HEK293 (cell line): ENCODE measurements around the gene LY6G5B.

Experiments used
- CTCF ChIA-PET: fragments of 350-600 bp; formaldehyde crosslinking; extraction: SDS; loops from one replicate; lab custom pipeline; 2021; ENCODE audit warnings: antibody characterized with exemption; lab: Yijun Ruan, JAX
- POLR2A ChIA-PET: fragments of 300-600 bp; formaldehyde crosslinking; extraction: SDS; loops from one replicate; lab custom pipeline; 2020; ENCODE audit warnings: antibody characterized with exemption, inconsistent platforms; lab: Yijun Ruan, JAX
- H3K27ac ChIP-seq: fragments of 200-500 bp; sonication (Bioruptor generic); 2 replicates; pipeline ENCODE4 v1.5.1; 2014; ENCODE audit warnings: low read depth, low read length, control low read depth, inconsistent platforms; ENCODE audit errors: extremely low read depth
- H3K36me3 ChIP-seq, 2 experiments: fragments of 200-500 bp in 1 of 2; sonication (Bioruptor generic) in 1 of 2; 1 replicate in 1 of 2; 2 replicates in 1 of 2; pipeline ENCODE4 v1.5.1; 2014 to 2017; ENCODE audit warnings: inconsistent platforms in 2 of 2, low read length in 2 of 2; ENCODE audit not compliant: control insufficient read depth in 2 of 2, insufficient read depth in 1 of 2
- H3K4me1 ChIP-seq: fragments of 200-500 bp; sonication (Bioruptor generic); 2 replicates; pipeline ENCODE4 v1.5.1; 2014; ENCODE audit warnings: mild to moderate bottlenecking, low read length, inconsistent platforms; ENCODE audit not compliant: control insufficient read depth, insufficient read depth
- H3K4me3 ChIP-seq: 2 replicates; pipeline ENCODE4 v1.5.1; 2011; ENCODE audit warnings: low read depth, mild to moderate bottlenecking, control low read depth, low read length, moderate library complexity
- H3K9me3 ChIP-seq: fragments of 200-500 bp; sonication (Bioruptor generic); 2 replicates; pipeline ENCODE4 v1.5.1; 2014; ENCODE audit warnings: low read depth, low read length, inconsistent platforms; ENCODE audit not compliant: control insufficient read depth, insufficient read depth
- INSM2 ChIP-seq: fragments of 450-650 bp; formaldehyde crosslinking; IDR thresholded peaks from 2 replicates; pipeline ENCODE4 v1.5.1; 2016; ENCODE audit warnings: missing biosample characterization, missing genetic modification characterization
- KLF10 ChIP-seq: fragments of 450-650 bp; IDR thresholded peaks from 2 replicates; pipeline ENCODE4 v1.5.1; 2018; ENCODE audit warnings: missing biosample characterization, mild to moderate bottlenecking, missing genetic modification characterization
- RBAK ChIP-seq: fragments of 450-650 bp; formaldehyde crosslinking; IDR thresholded peaks from 2 replicates; pipeline ENCODE4 v1.5.1; 2016; ENCODE audit warnings: missing biosample characterization, missing genetic modification characterization
- SCRT2 ChIP-seq: fragments of 450-650 bp; formaldehyde crosslinking; IDR thresholded peaks from 2 replicates; pipeline ENCODE4 v1.5.1; 2016; ENCODE audit warnings: missing biosample characterization, missing genetic modification characterization
- ZBTB48 ChIP-seq: fragments of 450-650 bp; formaldehyde crosslinking; IDR thresholded peaks from 2 replicates; pipeline ENCODE4 v1.5.1; 2016; ENCODE audit warnings: missing biosample characterization, missing genetic modification characterization
- ZFHX2 ChIP-seq: fragments of 450-650 bp; formaldehyde crosslinking; conservative IDR thresholded peaks from 2 replicates; pipeline ENCODE4 v1.5.1; 2016; ENCODE audit warnings: missing biosample characterization, missing genetic modification characterization
- ZNF114 ChIP-seq: fragments of 450-650 bp; formaldehyde crosslinking; IDR thresholded peaks from 2 replicates; pipeline ENCODE4 v1.5.0; 2017; ENCODE audit warnings: missing biosample characterization, missing genetic modification characterization
- ZNF239 ChIP-seq: fragments of 450-650 bp; formaldehyde crosslinking; IDR thresholded peaks from 2 replicates; pipeline ENCODE4 v1.5.1; 2016; ENCODE audit warnings: missing biosample characterization, missing genetic modification characterization
- ZNF341 ChIP-seq: fragments of 450-650 bp; formaldehyde crosslinking; IDR thresholded peaks from 2 replicates; pipeline ENCODE4; 2016; ENCODE audit warnings: low read depth, missing biosample characterization, missing genetic modification characterization
- ZNF548 ChIP-seq: fragments of 450-650 bp; formaldehyde crosslinking; IDR thresholded peaks from 2 replicates; pipeline ENCODE4 v1.5.1; 2016; ENCODE audit warnings: missing biosample characterization, missing genetic modification characterization
- ZNF585B ChIP-seq: fragments of 450-650 bp; formaldehyde crosslinking; IDR thresholded peaks from 2 replicates; pipeline ENCODE4 v1.5.1; 2016; ENCODE audit warnings: missing biosample characterization, missing genetic modification characterization
- ZNF600 ChIP-seq: fragments of 450-650 bp; formaldehyde crosslinking; IDR thresholded peaks from 2 replicates; pipeline ENCODE4 v1.5.1; 2016; ENCODE audit warnings: missing biosample characterization, missing genetic modification characterization
- ZNF610 ChIP-seq: fragments of 450-650 bp; formaldehyde crosslinking; IDR thresholded peaks from 2 replicates; pipeline ENCODE4 v1.5.1; 2016; ENCODE audit warnings: missing biosample characterization, missing genetic modification characterization, borderline replicate concordance
- ZNF624 ChIP-seq: fragments of 450-650 bp; formaldehyde crosslinking; IDR thresholded peaks from 2 replicates; pipeline ENCODE4 v1.5.1; 2017; ENCODE audit warnings: missing biosample characterization, missing genetic modification characterization
- TF ChIP-seq, protein P1 (sequence below): fragments of 450-650 bp; formaldehyde crosslinking; IDR thresholded peaks from 2 replicates; pipeline ENCODE4 v1.5.1; 2016; ENCODE audit warnings: missing biosample characterization, missing genetic modification characterization, borderline replicate concordance
- TF ChIP-seq, protein P2 (sequence below): fragments of 450-650 bp; formaldehyde crosslinking; IDR thresholded peaks from 2 replicates; pipeline ENCODE4 v1.5.1; 2016; ENCODE audit warnings: missing biosample characterization, missing genetic modification characterization
- TF ChIP-seq, protein P3 (sequence below): fragments of 450-650 bp; formaldehyde crosslinking; IDR thresholded peaks from 2 replicates; pipeline ENCODE4 v1.5.1; 2017; ENCODE audit warnings: missing biosample characterization, missing genetic modification characterization

The LY6G5B gene

GRCh38 chr6:31658158-31658688 is 11.6 kb upstream of the LY6G5B start:
- CTCF ChIA-PET = interaction anchor here (0.6 to 1.1 kb wide), 4 partner anchors 23 to 1216 kb away, joined by 3 to 4 read pairs (median 3); partner anchors contain the start of genes LST1 and LY6G5C
- H3K4me1 ChIP-seq = peaks cover 5% of the 10 kb centered on the region; the same call in 1 of the 2 replicates
- peaks cover 0 to 46% of the 10 kb centered on the region in 2 experiments; a peak in 2 of 3 replicates for H3K36me3 ChIP-seq
- POLR2A ChIA-PET = interaction anchor here (0.9 to 3.2 kb wide), 5 partner anchors 8 to 314 kb away, joined by 3 to 11 read pairs (median 3); partner anchors contain the start of genes DXO, HSPA1B and PRRC2A
- no peak overlapping the region for H3K27ac ChIP-seq
- H3K9me3 ChIP-seq = no peaks in the 10 kb centered on the region
- TF ChIP-seq KLF10 (no peak), ZBTB48 (tag by site-specific recombination) (no peak), ZNF341 (tag by site-specific recombination) (no peak), ZNF585B (no peak), ZNF239 (tag by site-specific recombination) (no peak), ZNF600 (tag by site-specific recombination) (no peak), ZNF624 (tag by site-specific recombination) (no peak), ZNF548 (no peak), ZNF114 (no peak), RBAK (tag by site-specific recombination) (no peak), ZFHX2 (tag by site-specific recombination) (no peak), SCRT2 (no peak)
- TF ChIP-seq, protein P1, sequence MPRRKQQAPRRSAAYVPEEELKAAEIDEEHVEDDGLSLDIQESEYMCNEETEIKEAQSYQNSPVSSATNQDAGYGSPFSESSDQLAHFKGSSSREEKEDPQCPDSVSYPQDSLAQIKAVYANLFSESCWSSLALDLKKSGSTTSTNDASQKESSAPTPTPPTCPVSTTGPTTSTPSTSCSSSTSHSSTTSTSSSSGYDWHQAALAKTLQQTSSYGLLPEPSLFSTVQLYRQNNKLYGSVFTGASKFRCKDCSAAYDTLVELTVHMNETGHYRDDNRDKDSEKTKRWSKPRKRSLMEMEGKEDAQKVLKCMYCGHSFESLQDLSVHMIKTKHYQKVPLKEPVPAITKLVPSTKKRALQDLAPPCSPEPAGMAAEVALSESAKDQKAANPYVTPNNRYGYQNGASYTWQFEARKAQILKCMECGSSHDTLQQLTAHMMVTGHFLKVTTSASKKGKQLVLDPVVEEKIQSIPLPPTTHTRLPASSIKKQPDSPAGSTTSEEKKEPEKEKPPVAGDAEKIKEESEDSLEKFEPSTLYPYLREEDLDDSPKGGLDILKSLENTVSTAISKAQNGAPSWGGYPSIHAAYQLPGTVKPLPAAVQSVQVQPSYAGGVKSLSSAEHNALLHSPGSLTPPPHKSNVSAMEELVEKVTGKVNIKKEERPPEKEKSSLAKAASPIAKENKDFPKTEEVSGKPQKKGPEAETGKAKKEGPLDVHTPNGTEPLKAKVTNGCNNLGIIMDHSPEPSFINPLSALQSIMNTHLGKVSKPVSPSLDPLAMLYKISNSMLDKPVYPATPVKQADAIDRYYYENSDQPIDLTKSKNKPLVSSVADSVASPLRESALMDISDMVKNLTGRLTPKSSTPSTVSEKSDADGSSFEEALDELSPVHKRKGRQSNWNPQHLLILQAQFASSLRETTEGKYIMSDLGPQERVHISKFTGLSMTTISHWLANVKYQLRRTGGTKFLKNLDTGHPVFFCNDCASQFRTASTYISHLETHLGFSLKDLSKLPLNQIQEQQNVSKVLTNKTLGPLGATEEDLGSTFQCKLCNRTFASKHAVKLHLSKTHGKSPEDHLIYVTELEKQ = no peak
- TF ChIP-seq, protein P2, sequence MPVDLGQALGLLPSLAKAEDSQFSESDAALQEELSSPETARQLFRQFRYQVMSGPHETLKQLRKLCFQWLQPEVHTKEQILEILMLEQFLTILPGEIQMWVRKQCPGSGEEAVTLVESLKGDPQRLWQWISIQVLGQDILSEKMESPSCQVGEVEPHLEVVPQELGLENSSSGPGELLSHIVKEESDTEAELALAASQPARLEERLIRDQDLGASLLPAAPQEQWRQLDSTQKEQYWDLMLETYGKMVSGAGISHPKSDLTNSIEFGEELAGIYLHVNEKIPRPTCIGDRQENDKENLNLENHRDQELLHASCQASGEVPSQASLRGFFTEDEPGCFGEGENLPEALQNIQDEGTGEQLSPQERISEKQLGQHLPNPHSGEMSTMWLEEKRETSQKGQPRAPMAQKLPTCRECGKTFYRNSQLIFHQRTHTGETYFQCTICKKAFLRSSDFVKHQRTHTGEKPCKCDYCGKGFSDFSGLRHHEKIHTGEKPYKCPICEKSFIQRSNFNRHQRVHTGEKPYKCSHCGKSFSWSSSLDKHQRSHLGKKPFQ = no peak
- TF ChIP-seq, protein P3, sequence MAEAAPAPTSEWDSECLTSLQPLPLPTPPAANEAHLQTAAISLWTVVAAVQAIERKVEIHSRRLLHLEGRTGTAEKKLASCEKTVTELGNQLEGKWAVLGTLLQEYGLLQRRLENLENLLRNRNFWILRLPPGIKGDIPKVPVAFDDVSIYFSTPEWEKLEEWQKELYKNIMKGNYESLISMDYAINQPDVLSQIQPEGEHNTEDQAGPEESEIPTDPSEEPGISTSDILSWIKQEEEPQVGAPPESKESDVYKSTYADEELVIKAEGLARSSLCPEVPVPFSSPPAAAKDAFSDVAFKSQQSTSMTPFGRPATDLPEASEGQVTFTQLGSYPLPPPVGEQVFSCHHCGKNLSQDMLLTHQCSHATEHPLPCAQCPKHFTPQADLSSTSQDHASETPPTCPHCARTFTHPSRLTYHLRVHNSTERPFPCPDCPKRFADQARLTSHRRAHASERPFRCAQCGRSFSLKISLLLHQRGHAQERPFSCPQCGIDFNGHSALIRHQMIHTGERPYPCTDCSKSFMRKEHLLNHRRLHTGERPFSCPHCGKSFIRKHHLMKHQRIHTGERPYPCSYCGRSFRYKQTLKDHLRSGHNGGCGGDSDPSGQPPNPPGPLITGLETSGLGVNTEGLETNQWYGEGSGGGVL (tag by site-specific recombination) = no peak
- peak overlapping the region; percentile 2; the same call in 1 of the 2 replicates for H3K4me3 ChIP-seq

GRCh38 chr6:31658983-31659648 is 10.7 kb upstream of the LY6G5B start:
- H3K27ac ChIP-seq = 0 out of 2 replicates have a peak overlapping the region, but pooled peaks have one; percentile 73
- CTCF ChIA-PET = no interaction called here

More at GRCh38 chr6:31658983-31659648, 10.7 kb upstream of the LY6G5B start:
- peaks cover 0 to 55% of the 10 kb centered on the region in 2 experiments; a peak in 2 of 3 replicates for H3K36me3 ChIP-seq
- peaks cover 3% of the 10 kb centered on the region; the same call in 1 of the 2 replicates for H3K4me1 ChIP-seq
- TF ChIP-seq, protein P2 = no peak
- TF ChIP-seq INSM2 (tag by site-specific recombination) (no peak), ZNF610 (tag by site-specific recombination) (no peak)
- H3K4me3 ChIP-seq = peak overlapping the region; percentile 67
- H3K9me3 ChIP-seq = no peaks in the 10 kb centered on the region
- POLR2A ChIA-PET = interaction anchor here (0.6 to 3.2 kb wide), 5 partner anchors 12 to 942 kb away, joined by 3 to 12 read pairs (median 8); partner anchors contain the start of gene MDC1
